Keratinocyte (primary cell): ENCODE data around the gene HCN2.
A peak's percentile ranks its signal among the peaks of the same experiment; 100 is the strongest.

Source experiments
- CTCF ChIP-seq, 3 experiments: IDR thresholded peaks in 1 of 3; conservative IDR thresholded peaks in 1 of 3; optimal IDR thresholded peaks in 1 of 3; 2 replicates in 2 of 3; 3 replicates in 1 of 3; pipeline versions ENCODE3 to v1.5.1; 2011; ENCODE audit warnings: low read length in 3 of 3, mild to moderate bottlenecking in 3 of 3, moderate library complexity in 2 of 3, control low read depth in 1 of 3, inconsistent platforms in 1 of 3; ENCODE audit not compliant: insufficient read depth in 2 of 3; ENCODE audit errors: extremely low read depth in 1 of 3
- EZH2 ChIP-seq: IDR thresholded peaks from one replicate; pipeline ENCODE4 v1.6.1; 2012; ENCODE audit warnings: inconsistent platforms, mild to moderate bottlenecking, low read length, moderate library complexity

- TF ChIP-seq CTCF (optimal IDR thresholded peaks at IDR 0.05 in 1 of 3, IDR thresholded peaks at IDR 0.05 in 1 of 3, conservative IDR thresholded peaks at IDR 0.05 in 1 of 3; ENCODE audit: extremely low read depth in 1 of 3, insufficient read depth in 2 of 3, low read length in 3 of 3) = no peak
- TF ChIP-seq EZH2 = peak; percentile 61
These were observed 1.6 kb downstream of the HCN2 start for GRCh38 chr19:591099-591958.
